ENCODE measurements around the gene GAS2. TPM values are rescaled to one million over a fixed set of nuclear protein-coding genes. Genes with fewer than 3 reads are reported as not detected.

GAS2 gene
- total and polyA plus RNA-seq, 2 donors (not counting 1 experiment from before 2014, with no cell fraction given) = 2.5 to 6.5 TPM

GRCh38 chr11:22659783-22660182 is 6.6 kb upstream of the GAS2 start:
- ChIA-PET CTCF (no interaction called here), POLR2A (no interaction called here)
- WGBS (ENCODE audit: insufficient coverage) = 100% methylated on average over 1 of the region's 1 CpG

More at GRCh38 chr11:22659783-22660182, 6.6 kb upstream of the GAS2 start:
- intact Hi-C loops (cut with micrococcal nuclease) = no loop called here
- Mint-ChIP-seq H3K4me1 (peaks cover 8% of the 10 kb centered on the region), H3K9me3 (ENCODE audit: insufficient read depth) (no peaks in the 10 kb centered on the region), H3K4me3 (no peak overlapping the region), H3K27ac (no peak overlapping the region), H3K27me3 (peaks cover 10% of the 10 kb centered on the region)
- no peaks in the 10 kb centered on the region for H3K9me3 ChIP-seq (ENCODE audit: control extremely low read depth in 1 of 3, control insufficient read depth in 2 of 3, insufficient read depth in 1 of 3, low read length in 2 of 3)
- H3K27ac ChIP-seq (ENCODE audit: low read length in 2 of 2) = no peak overlapping the region
- no peak overlapping the region for H3K4me3 ChIP-seq (ENCODE audit: control extremely low read depth in 1 of 5, extremely low read depth in 1 of 5, insufficient read depth in 1 of 5, low read depth in 2 of 5, low read length in 4 of 5)
- H3K36me3 ChIP-seq (replicated peaks in 1 of 2; ENCODE audit: control extremely low read depth in 1 of 2, control insufficient read depth in 1 of 2, extremely low read depth in 1 of 2, insufficient read depth in 2 of 2, low read length in 1 of 2) = no peaks in the 10 kb centered on the region
- H3K27me3 ChIP-seq (replicated peaks in 1 of 4; ENCODE audit: control extremely low read depth in 1 of 4, control insufficient read depth in 3 of 4, insufficient read depth in 4 of 4, low read length in 3 of 4) = peaks cover 0 to 7% (median 0%) of the 10 kb centered on the region in 4 experiments
- H3K79me2 ChIP-seq (ENCODE audit: control insufficient read depth, insufficient read depth, low read length) = no peaks in the 10 kb centered on the region
- no peak overlapping the region for H3K4me2 ChIP-seq (replicated peaks; ENCODE audit: low read depth, low read length, poor library complexity, severe bottlenecking)
- TF ChIP-seq EZH2 (IDR thresholded peaks at IDR 0.05; ENCODE audit: borderline replicate concordance, insufficient read depth, low read depth, low read length, poor library complexity, severe bottlenecking) = no peak
- no peak for TF ChIP-seq CTCF (IDR thresholded peaks at IDR 0.05)
- no peak overlapping the region for H3K9ac ChIP-seq (ENCODE audit: low read length)
- no peak overlapping the region for H2AFZ ChIP-seq (ENCODE audit: insufficient read depth, low read depth, low read length, poor library complexity, severe bottlenecking)
- DNase-seq = no peak
- no peaks in the 10 kb centered on the region for H4K20me1 ChIP-seq (ENCODE audit: control insufficient read depth, insufficient read depth, low read length, poor library complexity, severe bottlenecking)
- peaks cover 5 to 6% of the 10 kb centered on the region in 2 donors for H3K4me1 ChIP-seq (ENCODE audit: control insufficient read depth in 2 of 2, insufficient read depth in 2 of 2, low read length in 2 of 2)
- no peak for ATAC-seq (ENCODE audit: low read depth)

Data from B cell (primary cell).